ENCODE results near the gene CCDC192.

DNA sequence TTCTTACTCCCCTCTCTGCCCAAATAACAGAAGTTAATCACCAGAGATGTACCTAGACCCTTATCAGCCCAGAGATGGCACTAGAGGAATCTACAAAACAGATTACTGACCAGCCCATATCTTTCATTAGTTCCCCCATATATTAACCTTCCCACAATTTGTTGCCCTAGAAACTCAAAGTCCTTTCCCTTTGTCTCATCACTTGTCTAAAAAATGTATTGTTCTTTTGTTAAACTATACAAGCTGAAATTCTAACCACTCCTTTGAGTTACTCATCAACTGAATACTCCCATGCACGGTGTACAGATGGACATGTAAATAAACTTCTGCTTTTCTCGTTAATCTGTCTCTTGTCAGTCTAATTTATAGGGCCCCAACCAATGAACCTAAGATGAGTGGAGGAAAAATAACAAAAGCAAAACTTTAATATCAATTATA is 130.9 kb downstream of the CCDC192 start:
- TF ChIP-seq, protein P1, sequence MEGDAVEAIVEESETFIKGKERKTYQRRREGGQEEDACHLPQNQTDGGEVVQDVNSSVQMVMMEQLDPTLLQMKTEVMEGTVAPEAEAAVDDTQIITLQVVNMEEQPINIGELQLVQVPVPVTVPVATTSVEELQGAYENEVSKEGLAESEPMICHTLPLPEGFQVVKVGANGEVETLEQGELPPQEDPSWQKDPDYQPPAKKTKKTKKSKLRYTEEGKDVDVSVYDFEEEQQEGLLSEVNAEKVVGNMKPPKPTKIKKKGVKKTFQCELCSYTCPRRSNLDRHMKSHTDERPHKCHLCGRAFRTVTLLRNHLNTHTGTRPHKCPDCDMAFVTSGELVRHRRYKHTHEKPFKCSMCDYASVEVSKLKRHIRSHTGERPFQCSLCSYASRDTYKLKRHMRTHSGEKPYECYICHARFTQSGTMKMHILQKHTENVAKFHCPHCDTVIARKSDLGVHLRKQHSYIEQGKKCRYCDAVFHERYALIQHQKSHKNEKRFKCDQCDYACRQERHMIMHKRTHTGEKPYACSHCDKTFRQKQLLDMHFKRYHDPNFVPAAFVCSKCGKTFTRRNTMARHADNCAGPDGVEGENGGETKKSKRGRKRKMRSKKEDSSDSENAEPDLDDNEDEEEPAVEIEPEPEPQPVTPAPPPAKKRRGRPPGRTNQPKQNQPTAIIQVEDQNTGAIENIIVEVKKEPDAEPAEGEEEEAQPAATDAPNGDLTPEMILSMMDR (IDR thresholded peaks at IDR 0.05) = no peak
- no peak for TF ChIP-seq POLR2A (IDR thresholded peaks at IDR 0.05)

Measured in tibial nerve (tissue), 3 donors.